NCI-H748 treated with DMSO at 0.1 percent for 48 hours (cell line): ENCODE measurements around the gene ATP9A.
"Not testable (repeated sequence)": the region's sequence is repeated elsewhere in the genome, so short reads cannot be mapped to it uniquely, and the experiment has no call there.

Source experiments
- DNase-seq: peaks from one replicate; lab custom pipeline; 2025; lab: John Stamatoyannopoulos, UW

Gene ATP9A

GRCh38 chr20:51692806-51693400 lies 75.3 kb downstream of the ATP9A start:
- no peak for DNase-seq

DNA sequence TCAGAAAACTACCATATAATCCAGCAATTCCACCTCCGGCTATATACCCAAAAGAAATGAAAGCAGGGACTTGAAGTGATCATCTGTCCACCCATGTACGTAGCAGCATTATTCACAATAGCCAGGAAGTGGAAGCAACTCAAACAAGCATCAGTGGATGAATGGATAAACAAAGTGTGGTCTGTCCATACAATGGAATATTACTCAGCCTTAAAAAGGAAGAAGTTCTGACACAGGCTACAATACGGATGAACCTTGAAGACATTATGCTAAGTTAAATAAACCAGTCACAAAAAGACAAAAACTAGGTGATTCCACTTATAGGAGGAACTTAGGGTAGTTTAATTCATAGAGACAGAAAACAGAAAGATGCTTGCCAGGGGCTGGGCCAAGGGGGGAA lies 76.5 kb downstream of the ATP9A start:
- no peak for DNase-seq

- no peak for DNase-seq
These were observed 79.5 kb downstream of the ATP9A start for GRCh38 chr20:51688600-51689244.

DNA sequence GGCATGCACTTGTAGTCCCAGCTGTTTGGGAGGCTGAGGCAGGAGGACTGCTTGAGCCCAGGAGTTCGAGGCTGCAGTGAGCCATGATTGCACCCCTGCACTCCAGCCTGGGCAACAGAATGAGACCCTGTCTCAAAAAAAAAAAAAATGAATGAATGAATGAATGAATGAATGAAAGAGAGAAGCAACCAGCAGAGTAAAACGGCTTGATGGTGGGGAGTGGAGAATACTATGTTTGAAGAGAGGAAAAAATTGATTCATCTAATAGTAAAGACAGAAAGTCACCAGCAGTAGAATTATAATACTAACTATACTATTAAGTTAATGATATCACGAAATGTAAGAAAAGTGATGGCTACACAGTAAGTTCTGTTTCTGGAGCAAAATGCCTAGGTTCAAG lies 80.6 kb downstream of the ATP9A start:
- no peak for DNase-seq

- DNase-seq: no peak
These were observed 81.1 kb downstream of the ATP9A start for GRCh38 chr20:51687108-51687507.

GRCh38 chr20:51685494-51685893 lies 82.7 kb downstream of the ATP9A start:
- DNase-seq: not testable (repeated sequence)

GRCh38 chr20:51680067-51680749 lies 88.0 kb downstream of the ATP9A start:
- DNase-seq: no peak

- no peak for DNase-seq
These were observed 88.8 kb downstream of the ATP9A start for GRCh38 chr20:51679254-51679921.

GRCh38 chr20:51678026-51678697 lies 90.0 kb downstream of the ATP9A start:
- DNase-seq: no peak

DNA sequence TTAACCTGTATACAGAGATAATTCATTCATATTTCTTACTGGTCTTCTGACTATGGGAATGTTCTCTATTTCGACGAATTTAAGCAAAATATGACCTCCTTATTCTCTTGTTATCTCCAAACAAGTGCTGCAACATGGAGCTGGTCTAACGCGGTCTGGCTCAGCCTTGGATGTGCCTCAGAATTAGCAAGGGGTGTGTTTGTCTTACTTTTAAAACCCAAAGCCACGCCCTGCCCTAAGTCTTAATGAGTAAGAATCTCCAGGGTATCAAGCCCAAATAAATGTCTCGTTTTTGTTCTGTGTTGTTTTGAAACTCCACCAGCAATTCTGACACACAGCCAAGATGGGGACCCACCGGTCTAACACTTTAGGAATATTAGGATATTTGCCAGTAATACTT lies 99.2 kb downstream of the ATP9A start:
- no peak for DNase-seq

DNA sequence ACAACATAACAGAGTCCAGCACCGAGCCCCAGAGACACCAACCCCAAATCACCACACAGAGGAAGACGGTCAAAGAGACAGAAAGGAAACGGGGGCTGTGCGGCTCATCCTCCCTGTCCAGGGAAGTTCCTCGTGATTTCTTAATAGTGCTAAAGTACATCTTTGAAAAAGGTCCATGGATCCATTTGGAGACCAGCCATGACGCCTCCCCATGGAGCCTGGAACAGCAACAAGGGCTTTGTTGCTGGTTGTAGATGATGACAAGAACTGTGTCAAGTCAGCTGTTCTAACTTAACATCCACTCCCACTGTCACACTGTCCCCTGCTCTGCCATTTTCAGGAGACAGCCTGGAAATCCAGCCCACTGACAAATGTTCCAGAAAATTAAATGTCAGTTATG lies 99.7 kb downstream of the ATP9A start:
- no peak for DNase-seq

GRCh38 chr20:51667491-51667890 lies 100.7 kb downstream of the ATP9A start:
- DNase-seq: no peak

- DNase-seq: no peak
These were observed 101.2 kb downstream of the ATP9A start for GRCh38 chr20:51667002-51667408.

DNA sequence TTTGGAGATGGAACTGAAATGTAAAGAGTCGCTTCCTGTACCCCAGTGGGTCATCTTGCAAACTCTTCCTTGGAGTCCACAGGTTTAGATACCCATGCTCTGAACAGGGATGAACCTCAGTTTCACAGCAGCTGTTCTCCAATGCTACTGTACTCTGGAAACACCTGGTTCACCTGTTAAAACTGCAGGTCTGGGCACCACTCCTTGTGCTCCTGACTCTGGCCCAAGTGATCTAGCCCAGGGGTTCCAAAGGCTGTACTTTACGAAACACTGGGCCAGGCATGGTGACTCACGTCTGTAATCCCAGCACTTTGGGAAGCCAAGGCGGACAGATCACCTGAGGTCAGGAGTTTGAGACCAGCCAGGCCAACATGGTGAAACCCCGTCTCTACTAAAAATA lies 102.1 kb downstream of the ATP9A start:
- no peak for DNase-seq

DNA sequence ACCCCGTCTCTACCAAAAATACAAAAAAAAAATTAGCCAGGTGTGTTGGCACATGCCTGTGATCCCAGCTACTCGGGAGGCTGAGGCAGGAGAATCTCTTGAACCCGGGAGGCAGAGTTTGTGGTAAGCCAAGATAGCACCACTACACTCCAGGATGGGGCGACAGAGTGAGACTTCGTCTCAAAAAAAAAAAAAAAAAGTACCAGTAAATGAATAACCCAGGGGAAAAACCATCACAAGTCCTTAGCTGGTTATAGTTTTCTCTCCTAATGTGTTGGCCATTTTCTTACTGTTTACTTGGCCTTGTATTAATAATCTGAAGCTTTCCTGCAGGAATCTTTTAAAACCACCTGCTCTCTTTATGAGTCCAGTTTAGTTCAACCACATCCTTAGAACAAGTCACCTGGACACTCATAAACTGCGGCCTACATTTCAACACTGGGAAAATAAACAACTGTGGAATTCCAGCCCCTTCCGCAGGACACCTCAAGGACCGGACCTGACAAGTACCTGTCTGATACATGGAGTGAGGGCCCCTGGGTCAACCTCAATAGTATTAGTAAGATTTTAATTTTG lies 102.6 kb downstream of the ATP9A start:
- DNase-seq: no peak

GRCh38 chr20:51661609-51662178 lies 106.5 kb downstream of the ATP9A start:
- no peak for DNase-seq

GRCh38 chr20:51660672-51661608 lies 107.2 kb downstream of the ATP9A start:
- no peak for DNase-seq

DNA sequence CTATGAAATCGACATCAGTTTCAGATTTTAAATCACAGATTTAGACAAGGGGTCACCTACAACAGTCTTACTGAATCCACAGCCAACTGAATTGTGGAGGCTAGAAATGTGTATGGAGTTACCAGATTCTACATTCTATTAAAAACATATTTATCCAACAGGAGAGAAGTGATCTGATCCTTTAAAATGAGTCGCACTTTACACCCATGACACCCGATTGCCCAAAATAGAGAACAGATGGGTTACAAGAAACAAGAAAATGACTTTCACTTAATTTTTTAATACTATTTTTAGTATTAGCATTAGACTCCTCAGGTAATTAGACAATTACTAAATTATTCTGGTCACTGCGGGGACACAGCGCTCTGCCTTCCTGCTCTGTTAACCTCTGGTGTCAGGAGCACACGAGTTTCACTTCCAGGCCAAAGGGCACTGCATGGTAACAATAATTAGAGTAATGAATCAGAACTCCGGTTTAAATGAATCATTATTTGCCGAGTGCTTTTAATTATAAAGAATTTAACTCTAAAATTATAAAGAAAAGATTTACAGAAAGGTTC lies 108.6 kb downstream of the ATP9A start:
- no peak for DNase-seq

DNA sequence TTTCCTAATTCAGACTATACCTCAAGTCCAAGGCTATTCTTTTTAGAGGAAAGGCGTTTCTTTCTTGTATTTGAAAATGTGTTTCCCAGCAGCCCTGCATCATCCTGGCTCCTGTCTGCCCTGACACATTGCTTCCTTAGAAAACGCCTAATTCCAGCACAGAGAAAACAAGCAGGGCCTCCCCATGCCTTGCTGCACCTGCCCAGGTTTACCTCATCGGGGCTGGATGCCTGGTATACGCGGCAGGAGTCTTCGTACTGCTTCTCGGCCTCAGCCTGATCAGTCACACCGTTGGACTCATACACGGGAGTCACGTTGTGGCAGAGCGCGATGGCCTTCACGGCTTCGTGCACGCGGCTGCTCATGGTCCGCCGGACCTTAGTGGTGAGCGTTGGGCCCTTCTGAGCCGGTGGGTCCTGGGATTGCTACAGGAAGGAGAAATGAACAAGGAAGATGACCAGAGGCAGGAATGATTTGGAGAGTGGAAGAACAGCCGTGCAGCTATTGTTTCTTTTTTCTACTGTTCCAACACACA lies 111.4 kb downstream of the ATP9A start:
- DNase-seq: no peak

- DNase-seq: not testable (repeated sequence)
These were observed 112.1 kb downstream of the ATP9A start for GRCh38 chr20:51656089-51656488.
